Vein endothelial cell (primary cell): Measurements from ENCODE around the gene TMEM213. TPM values are rescaled to one million over a fixed set of nuclear protein-coding genes. Genes with fewer than 3 reads are reported as not detected.

Source experiments
- small RNA-seq: library from RNA; depleted of rRNA; stranded (forward); fragments of <200 nt; gene quantifications from one replicate; pipeline ENCODE3, GENCODE V24; 2012
- total RNA-seq: library from RNA; depleted of rRNA; stranded (reverse); fragments of >200 nt; gene quantifications from 2 replicates; pipeline ENCODE4 v1.2.3, GENCODE V29; 2012

Gene TMEM213
- total RNA-seq = not detected in 2 replicates

GRCh38 chr7:138797715-138798320 is at the start of gene TMEM213, which contains the start of gene ATP6V0A4:
Gene TMEM213, plus strand, starts transcription at chr7:138797994. Its CDS starts 111 bp downstream, at chr7:138798105.
Gene ATP6V0A4, minus strand, starts transcription at chr7:138798196. Its CDS starts 26,949 bp downstream, at chr7:138771247.

Small RNA genes within 50 kb of the gene (small RNA-seq; reads per million reads assigned to genes)
- not detected for gene RNU6-1272P

Other genes starting within 250 kb of the TMEM213 start
- gene SVOPL, start 96.6 kb upstream of the TMEM213 start, total RNA-seq = not detected in 2 replicates
- 0.33 and 0.38 TPM in 2 replicates for gene ATP6V0A4, start 202 bp downstream of the TMEM213 start, total RNA-seq
- 3.9 and 5.0 TPM in 2 replicates for gene KIAA1549, start 183.4 kb downstream of the TMEM213 start, total RNA-seq
- gene ZC3HAV1L, start 238.0 kb downstream of the TMEM213 start, total RNA-seq = 29.7 and 33.0 TPM in 2 replicates